K562 (cell line): ENCODE results near the gene SMAGP. TPM values are rescaled to one million over a fixed set of nuclear protein-coding genes. Genes with fewer than 3 reads are reported as not detected.

Experiments
- ARID4B ChIP-seq: sonication (generic); formaldehyde crosslinking; IDR thresholded peaks from 2 replicates; pipeline ENCODE4 v1.8.0; 2022; ENCODE audit warnings: mild to moderate bottlenecking, missing genetic modification reagents
- CREB1 ChIP-seq, 2 experiments: sonication (generic) in 1 of 2; formaldehyde crosslinking in 1 of 2; IDR thresholded peaks; 2 replicates each; pipeline versions ENCODE4 v1.6.1 to v1.8.0; 2012 to 2022; ENCODE audit warnings: inconsistent platforms in 1 of 2, mild to moderate bottlenecking in 1 of 2, missing genetic modification reagents in 1 of 2, moderate library complexity in 1 of 2
- CTBP1 ChIP-seq: fragments of 450-650 bp; IDR thresholded peaks from 2 replicates; pipeline ENCODE4 v1.6.1; 2016; ENCODE audit warnings: borderline replicate concordance
- ELF2 ChIP-seq: fragments of 250-450 bp; sonication (Bioruptor Pico); IDR thresholded peaks from 2 replicates; pipeline ENCODE4 v1.5.0; 2021; ENCODE audit warnings: mild to moderate bottlenecking
- FOXM1 ChIP-seq, 2 experiments: fragments of 450-650 bp in 1 of 2; sonication (generic) in 1 of 2; formaldehyde crosslinking in 1 of 2; IDR thresholded peaks; 2 replicates each; pipeline versions ENCODE4 v1.6.1 to v1.9.0; 2017 to 2022; ENCODE audit warnings: low read depth in 2 of 2, mild to moderate bottlenecking in 2 of 2, missing genetic modification reagents in 1 of 2, moderate library complexity in 1 of 2
- HLTF ChIP-seq: fragments of 450-650 bp; IDR thresholded peaks from 2 replicates; pipeline ENCODE4 v1.6.1; 2016
- HMGN3 ChIP-seq: IDR thresholded peaks from 2 replicates; pipeline ENCODE4 v1.6.1; 2011; ENCODE audit warnings: borderline replicate concordance, low read depth, mild to moderate bottlenecking, mixed read lengths, low read length; ENCODE audit not compliant: insufficient read length; ENCODE audit errors: extremely low read depth
- NCOR1 ChIP-seq: fragments of 450-650 bp; IDR thresholded peaks from 2 replicates; pipeline ENCODE4 v1.6.1; 2016; ENCODE audit warnings: mild to moderate bottlenecking, moderate library complexity
- PML ChIP-seq: IDR thresholded peaks from 2 replicates; pipeline ENCODE4 v1.6.1; 2012; ENCODE audit warnings: low read length, inconsistent platforms
- POLR2G ChIP-seq: fragments of 200-400 bp; formaldehyde crosslinking; IDR thresholded peaks from 2 replicates; pipeline ENCODE4 v1.6.1; 2017; ENCODE audit warnings: low read depth, mild to moderate bottlenecking, antibody characterized with exemption, low read length, moderate library complexity
- POLR3G ChIP-seq: IDR thresholded peaks from 2 replicates; pipeline ENCODE4 v1.6.1; 2011; ENCODE audit not compliant: insufficient read length, insufficient replicate concordance; ENCODE audit errors: extremely low read depth
- SNRNP70 ChIP-seq: fragments of 200-400 bp; formaldehyde crosslinking; optimal IDR thresholded peaks from 2 replicates; pipeline ENCODE3; 2017; ENCODE audit warnings: low read depth, low read length
- TEAD2 ChIP-seq: fragments of 450-650 bp; IDR thresholded peaks from 2 replicates; pipeline ENCODE4 v1.6.1; 2016; ENCODE audit warnings: missing genetic modification characterization, control low read depth, missing compliant biosample characterization
- U2AF2 ChIP-seq: fragments of 200-400 bp; formaldehyde crosslinking; optimal IDR thresholded peaks from 2 replicates; pipeline ENCODE3; 2017; ENCODE audit warnings: low read depth, mild to moderate bottlenecking, low read length
- ZBTB2 ChIP-seq: fragments of 450-650 bp; IDR thresholded peaks from 2 replicates; pipeline ENCODE4 v1.6.1; 2016; ENCODE audit warnings: antibody characterized with exemption
- ZFP36 ChIP-seq: fragments of 150-350 bp; IDR thresholded peaks from 2 replicates; pipeline ENCODE4 v1.6.1; 2018; ENCODE audit warnings: low read length, low read depth; ENCODE audit not compliant: partially characterized antibody
- ZNF324 ChIP-seq: fragments of 250-450 bp; sonication (Bioruptor Pico); IDR thresholded peaks from 2 replicates; pipeline ENCODE4 v1.4.0; 2020; ENCODE audit warnings: mild to moderate bottlenecking
- polyA plus RNA-seq, 8 experiments: library from polyadenylated mRNA; depleted of rRNA in 4 of 8; stranded (reverse) in 5 of 8; unstranded in 3 of 8; fragments of >200 nt; fragmentation: Nextera tagmentation in 2 of 8; fragmentation: Illumina TruSeq in 1 of 8; extraction: Ambion mirVana in 2 of 8; extraction: Trizol in 1 of 8; gene quantifications; 2 replicates each; pipeline versions ENCODE4 v1.2.1 to v1.2.3, GENCODE V29; 2011 to 2014; ENCODE audit warnings: inconsistent platforms in 1 of 8, missing spikeins in 1 of 8
- total RNA-seq, 7 experiments: library from RNA; depleted of rRNA in 6 of 7; stranded (reverse); fragments of >200 nt in 6 of 7; fragmentation: Illumina TruSeq in 2 of 7; extraction: Trizol in 2 of 7; gene quantifications; 2 replicates each; pipeline versions ENCODE4 v1.2.1 to v1.2.3, GENCODE V29; 2011 to 2021; ENCODE audit warnings: low replicate concordance in 1 of 7
- TF ChIP-seq, protein P1 (sequence below): fragments of 250-450 bp; sonication (Bioruptor Pico); IDR thresholded peaks from 2 replicates; pipeline ENCODE4 v1.5.0; 2021; ENCODE audit warnings: mild to moderate bottlenecking, moderate library complexity

The SMAGP gene
- total and polyA plus RNA-seq, 9 of the 15 experiments (the other 6 are each of a cell fraction or from before 2014, with no cell fraction given): 23.1 to 62.3 (median 29.9) TPM

DNA sequence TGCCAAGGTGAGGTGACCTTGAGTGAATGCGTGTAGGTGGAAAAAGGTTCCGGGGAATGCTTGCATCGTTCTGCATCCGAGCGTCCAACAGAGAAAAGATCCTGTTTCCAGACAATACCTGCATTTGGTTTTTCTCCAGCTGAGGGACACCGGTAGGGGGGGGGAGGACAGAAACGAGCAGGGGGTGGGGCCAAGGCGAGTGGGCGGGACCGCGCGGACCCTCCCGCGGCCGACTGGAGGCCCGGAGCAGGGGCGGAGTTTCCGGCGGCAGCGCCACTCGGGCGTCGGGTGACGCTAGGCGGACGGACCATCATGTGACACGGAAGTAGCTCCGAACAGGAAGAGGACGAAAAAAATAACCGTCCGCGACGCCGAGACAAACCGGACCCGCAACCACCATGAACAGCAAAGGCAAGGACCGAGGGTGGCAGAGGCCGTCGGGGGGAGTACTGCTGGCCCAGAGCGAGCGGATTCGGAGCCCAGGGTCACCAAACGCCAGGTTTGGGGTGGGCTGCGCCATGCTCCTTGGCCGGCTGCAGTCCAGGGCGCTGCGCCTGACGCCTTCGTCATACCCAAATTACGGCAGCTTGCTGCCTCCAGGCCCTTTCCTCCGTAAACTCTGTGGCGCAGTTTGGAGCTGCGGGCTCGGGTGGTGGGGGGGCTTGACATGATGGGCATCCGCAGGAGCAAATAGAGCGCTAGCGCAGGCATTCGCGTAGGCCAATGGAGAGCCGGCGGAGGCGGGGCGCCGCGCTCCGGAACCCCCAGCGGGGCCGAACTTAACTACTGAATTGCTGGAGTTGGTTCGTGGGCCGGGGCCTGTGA lies 31.5 kb downstream of the SMAGP start, which contains the start of gene DAZAP2 (continued):
- TF ChIP-seq NCOR1 (no peak), ARID4B (peak; percentile 94), PML (peak; percentile 79; the same call in 1 of the 2 replicates), HMGN3 (peak; percentile 44), ZBTB2 (peak; percentile 57; the same call in 1 of the 2 replicates), FOXM1 (IDR thresholded peaks at IDR 0.05; ENCODE audit: low read depth) (peak; percentile 41; the same call in 1 of the 2 replicates), FOXM1 (CRISPR knock-in tag; IDR thresholded peaks at IDR 0.05; ENCODE audit: low read depth) (no peak), CTBP1 (0 out of 2 replicates have a peak, but pooled peaks have one; percentile 34), SNRNP70 (no peak), POLR2G (peak; percentile 91), U2AF2 (no peak), ZFP36 (no peak), POLR3G (no peak), ELF2 (peak; percentile 98), HLTF (no peak), CREB1 (IDR thresholded peaks at IDR 0.05) (peak; percentile 78), CREB1 (CRISPR knock-in tag; IDR thresholded peaks at IDR 0.05) (peak; percentile 86), ZNF324 (CRISPR knock-in tag) (no peak), TEAD2 (no peak)
- TF ChIP-seq, protein P1, sequence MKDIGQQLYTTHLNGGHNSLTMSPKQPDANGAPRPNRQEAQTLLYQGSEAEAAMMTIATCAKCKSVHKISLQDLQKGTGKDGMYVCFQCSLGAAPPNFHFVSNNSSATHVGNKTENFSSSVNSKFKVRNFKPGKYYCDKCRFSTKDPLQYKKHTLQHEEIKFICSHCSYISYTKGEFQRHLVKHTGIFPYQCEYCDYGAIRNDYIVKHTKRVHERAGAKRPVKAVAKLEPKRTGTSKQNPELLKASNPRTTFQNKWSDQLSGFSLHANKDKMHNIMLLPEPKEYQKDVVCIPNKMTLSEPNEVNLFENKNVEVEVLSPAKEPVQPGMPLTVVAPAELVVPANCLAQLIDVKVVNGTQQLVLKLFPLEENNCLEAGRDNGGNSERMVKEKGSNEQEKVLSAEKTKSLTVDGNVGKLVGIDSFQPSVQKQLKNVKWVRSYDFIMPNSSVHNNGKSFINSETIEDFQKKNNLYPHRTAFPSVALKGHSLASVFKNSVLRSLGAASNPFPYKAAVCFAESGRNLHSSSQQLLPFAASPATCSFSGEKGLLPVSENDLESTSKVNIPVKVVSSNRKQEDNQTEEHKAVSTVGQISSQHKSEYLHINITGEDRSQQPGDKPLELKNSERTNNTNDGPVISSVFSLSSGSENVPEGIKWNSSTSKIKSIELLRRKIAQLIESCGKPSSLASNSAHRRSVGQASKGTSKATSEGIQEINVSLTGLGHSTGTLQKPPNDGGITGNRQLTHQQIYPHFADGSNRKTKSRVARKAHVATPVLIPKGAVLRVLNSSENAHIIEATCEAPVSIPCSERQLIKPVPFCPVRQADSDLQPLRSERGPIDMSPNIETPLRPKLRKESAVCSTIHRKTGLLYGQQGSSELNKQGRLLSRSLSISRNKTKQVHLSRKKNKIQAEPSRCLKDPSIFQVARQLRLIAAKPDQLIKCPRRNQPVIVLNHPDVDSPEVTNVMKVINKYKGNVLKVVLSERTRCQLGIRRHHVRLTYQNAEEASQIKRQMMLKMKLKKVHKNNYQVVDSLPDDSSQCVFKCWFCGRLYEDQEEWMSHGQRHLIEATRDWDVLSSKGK (CRISPR knock-in tag): no peak
